ENCODE data around the gene KLHL3.

DNA sequence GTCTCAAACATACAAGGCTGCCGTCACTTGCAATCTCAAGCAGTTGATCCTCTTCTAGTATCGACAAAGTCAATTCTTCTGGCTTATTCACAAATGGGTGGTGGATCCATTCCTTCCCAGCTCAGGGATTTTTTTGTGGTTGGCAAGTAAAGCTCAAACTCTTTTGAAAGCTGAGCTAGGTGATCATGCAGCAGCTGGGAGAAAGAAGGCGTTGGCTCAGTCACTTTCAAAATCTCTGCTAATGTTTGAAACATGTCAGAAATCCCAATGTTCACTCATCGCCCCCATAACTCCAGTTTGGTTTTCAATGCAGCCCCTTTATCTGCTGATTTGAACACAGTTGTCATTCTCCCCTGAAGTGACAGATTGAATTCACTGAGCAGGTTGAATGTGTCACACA is 22.2 kb upstream of the KLHL3 start:
- TF ChIP-seq, protein P1, sequence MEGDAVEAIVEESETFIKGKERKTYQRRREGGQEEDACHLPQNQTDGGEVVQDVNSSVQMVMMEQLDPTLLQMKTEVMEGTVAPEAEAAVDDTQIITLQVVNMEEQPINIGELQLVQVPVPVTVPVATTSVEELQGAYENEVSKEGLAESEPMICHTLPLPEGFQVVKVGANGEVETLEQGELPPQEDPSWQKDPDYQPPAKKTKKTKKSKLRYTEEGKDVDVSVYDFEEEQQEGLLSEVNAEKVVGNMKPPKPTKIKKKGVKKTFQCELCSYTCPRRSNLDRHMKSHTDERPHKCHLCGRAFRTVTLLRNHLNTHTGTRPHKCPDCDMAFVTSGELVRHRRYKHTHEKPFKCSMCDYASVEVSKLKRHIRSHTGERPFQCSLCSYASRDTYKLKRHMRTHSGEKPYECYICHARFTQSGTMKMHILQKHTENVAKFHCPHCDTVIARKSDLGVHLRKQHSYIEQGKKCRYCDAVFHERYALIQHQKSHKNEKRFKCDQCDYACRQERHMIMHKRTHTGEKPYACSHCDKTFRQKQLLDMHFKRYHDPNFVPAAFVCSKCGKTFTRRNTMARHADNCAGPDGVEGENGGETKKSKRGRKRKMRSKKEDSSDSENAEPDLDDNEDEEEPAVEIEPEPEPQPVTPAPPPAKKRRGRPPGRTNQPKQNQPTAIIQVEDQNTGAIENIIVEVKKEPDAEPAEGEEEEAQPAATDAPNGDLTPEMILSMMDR (IDR thresholded peaks at IDR 0.05 in 4 of 5, conservative IDR thresholded peaks at IDR 0.05 in 1 of 5) = no peak
- no peak for TF ChIP-seq POLR2A (IDR thresholded peaks at IDR 0.05)
